RWPE2 (cell line): ENCODE data around the gene MCOLN3.

ENCODE experiments used
- ATAC-seq: fragments of 200-7000 bp; cut with Tn5 transposase; 3 replicates; pipeline ENCODE4 v1.9.1; 2021; ENCODE audit warnings: low read depth
- DNase-seq: peaks from one replicate; pipeline ENCODE4 v3.0.0-alpha.2; 2020; ENCODE audit warnings: low spot score
- H3K27ac ChIP-seq: fragments of 450-650 bp; 2 replicates; pipeline ENCODE4 v1.5.1; 2017; ENCODE audit warnings: mild to moderate bottlenecking; ENCODE audit not compliant: poor library complexity, severe bottlenecking
- H3K27me3 ChIP-seq: fragments of 250-450 bp; sonication (Bioruptor Pico); 2 replicates; pipeline ENCODE4 v1.5.1; 2021; ENCODE audit warnings: mild to moderate bottlenecking, moderate library complexity; ENCODE audit not compliant: insufficient read depth, poor library complexity, severe bottlenecking
- H3K36me3 ChIP-seq: fragments of 250-450 bp; sonication (Bioruptor Pico); 2 replicates; pipeline ENCODE4 v1.5.1; 2020; ENCODE audit warnings: low read depth, mild to moderate bottlenecking, moderate library complexity
- H3K4me1 ChIP-seq: fragments of 250-450 bp; sonication (Bioruptor Pico); 2 replicates; pipeline ENCODE4 v1.5.1; 2021; ENCODE audit warnings: mild to moderate bottlenecking, moderate library complexity; ENCODE audit not compliant: insufficient read depth, poor library complexity, severe bottlenecking
- H3K4me3 ChIP-seq: fragments of 250-450 bp; sonication (Bioruptor Pico); 2 replicates; pipeline ENCODE4 v1.5.1; 2021; ENCODE audit warnings: mild to moderate bottlenecking, moderate library complexity; ENCODE audit not compliant: severe bottlenecking
- H3K9me3 ChIP-seq: fragments of 250-450 bp; sonication (Bioruptor Pico); 2 replicates; pipeline ENCODE4 v1.5.1; 2021; ENCODE audit warnings: mild to moderate bottlenecking, moderate library complexity; ENCODE audit not compliant: severe bottlenecking
- CTCF ChIP-seq: fragments of 450-650 bp; IDR thresholded peaks from one replicate; pipeline ENCODE4 v1.5.1; 2017; ENCODE audit warnings: mild to moderate bottlenecking, moderate library complexity; ENCODE audit not compliant: poor library complexity, severe bottlenecking

Gene MCOLN3

GRCh38 chr1:84969489-84970250 is 78.6 kb downstream of the MCOLN3 start:
- no peak for DNase-seq
- Histone ChIP-seq H3K4me3 (no peak overlapping the region), H3K27me3 (no peaks in the 10 kb centered on the region), H3K36me3 (no peaks in the 10 kb centered on the region), H3K27ac (no peak overlapping the region), H3K4me1 (no peaks in the 10 kb centered on the region), H3K9me3 (no peaks in the 10 kb centered on the region)
- ATAC-seq: no peak
- no peak for TF ChIP-seq CTCF

GRCh38 chr1:84968865-84969264 is 79.4 kb downstream of the MCOLN3 start:
- no peak overlapping the region for H3K4me3 ChIP-seq
- no peaks in the 10 kb centered on the region for H3K9me3 ChIP-seq
- DNase-seq (no peak), ATAC-seq (no peak)
- H3K27me3 ChIP-seq: no peaks in the 10 kb centered on the region
- H3K27ac ChIP-seq: no peak overlapping the region
- no peaks in the 10 kb centered on the region for H3K4me1 ChIP-seq
- no peaks in the 10 kb centered on the region for H3K36me3 ChIP-seq
- TF ChIP-seq CTCF: no peak

GRCh38 chr1:84968101-84968500 is 80.2 kb downstream of the MCOLN3 start:
- no peaks in the 10 kb centered on the region for H3K36me3 ChIP-seq

More at GRCh38 chr1:84968101-84968500, 80.2 kb downstream of the MCOLN3 start:
- Histone ChIP-seq H3K27ac (no peak overlapping the region), H3K27me3 (no peaks in the 10 kb centered on the region), H3K9me3 (no peaks in the 10 kb centered on the region), H3K4me1 (no peaks in the 10 kb centered on the region), H3K4me3 (no peak overlapping the region)
- ATAC-seq (no peak), DNase-seq (no peak)
- no peak for TF ChIP-seq CTCF
